Fibroblast of peridontal ligament (primary cell): ENCODE data around the gene FBXO2.
A peak's percentile ranks its signal among the peaks of the same experiment; 100 is the strongest.

Experiments
- DNase-seq: peaks from one replicate; pipeline ENCODE4 v3.0.0-alpha.2; 2010; ENCODE audit errors: extremely low read depth

The FBXO2 gene

GRCh38 chr1:11682287-11682771 lies 28.1 kb upstream of the FBXO2 start:
- DNase-seq, result no peak

- DNase-seq, result peak; percentile 61
Measured at GRCh38 chr1:11681071-11681771, 27.0 kb upstream of the FBXO2 start, which contains the start of gene MAD2L2. MAD2L2 (minus strand) TSS chr1:11681148; CDS start chr1:11680601, 547 bp downstream.

DNA sequence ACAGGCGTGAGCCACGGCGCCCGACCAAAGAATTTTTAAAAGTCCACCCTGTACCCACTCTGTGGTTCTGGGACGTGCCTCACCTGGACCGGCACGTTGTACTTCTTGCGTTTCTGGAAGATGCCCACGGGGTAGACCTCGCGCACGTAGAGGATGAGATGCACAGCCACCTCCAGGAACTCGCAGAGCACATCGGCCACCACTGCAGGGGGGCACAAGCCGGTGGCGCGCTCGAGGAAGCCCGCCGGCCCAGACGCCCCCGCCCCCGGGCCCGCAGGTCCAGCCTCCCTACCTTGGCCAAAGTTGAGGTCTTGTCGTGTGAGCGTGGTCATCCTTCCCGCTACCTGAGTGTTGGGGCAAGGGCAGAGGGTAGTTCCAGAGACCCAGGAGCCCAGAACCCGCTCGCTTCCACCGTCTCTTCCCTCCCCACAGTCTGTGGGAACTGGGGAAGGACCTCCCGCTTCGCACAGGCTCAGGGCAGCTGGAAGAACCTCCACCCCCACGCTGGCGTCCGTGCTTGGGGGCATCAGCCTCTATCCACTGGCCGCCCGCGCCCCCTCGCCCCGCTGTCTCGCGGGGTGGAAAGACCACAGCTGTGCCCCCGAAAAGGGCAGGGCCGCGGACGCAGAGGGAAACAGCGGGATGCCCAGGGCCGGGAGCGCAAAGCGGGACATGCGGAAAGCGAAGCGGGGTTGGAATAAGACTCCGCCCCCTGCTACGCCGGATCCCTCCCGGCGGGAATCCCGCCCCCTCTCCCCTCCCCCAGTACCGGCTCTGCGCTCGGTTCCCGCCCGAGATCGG lies 26.2 kb upstream of the FBXO2 start:
- DNase-seq, result no peak

GRCh38 chr1:11678442-11678841 lies 24.2 kb upstream of the FBXO2 start:
- no peak for DNase-seq

DNA sequence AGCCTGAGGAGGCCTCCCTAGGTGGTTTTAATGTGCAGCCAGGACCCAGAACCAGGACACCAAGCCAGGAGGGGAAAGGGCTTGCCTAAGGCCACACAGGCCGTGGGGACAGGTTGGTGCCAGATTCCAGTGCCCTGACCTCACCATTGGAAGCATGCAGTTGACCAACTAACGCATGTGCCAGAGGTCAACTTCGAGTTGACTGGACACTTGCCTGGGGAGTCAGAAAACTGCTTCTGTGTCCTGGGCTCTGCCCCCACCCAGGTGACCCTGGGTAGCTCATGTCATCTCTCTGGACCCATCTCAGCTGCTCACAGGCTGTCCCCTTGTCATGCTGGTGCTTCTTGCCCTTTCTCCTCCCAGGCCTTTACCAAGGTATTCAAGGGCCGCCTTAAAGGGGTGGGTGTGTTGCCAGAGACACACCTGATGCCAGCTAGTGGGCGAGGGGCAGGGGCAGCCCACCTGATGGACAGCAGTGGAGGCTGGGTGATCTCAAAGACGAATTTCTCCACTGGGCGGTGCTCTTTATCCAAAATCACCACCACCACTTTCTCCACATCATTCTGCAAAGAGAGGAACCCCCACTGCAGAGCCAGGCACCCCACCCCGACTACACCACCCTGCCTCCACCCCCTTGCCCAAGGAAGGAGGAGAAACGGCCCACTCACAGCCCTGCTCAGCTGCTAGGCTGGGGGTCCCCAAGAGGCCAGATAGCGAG lies 22.3 kb upstream of the FBXO2 start:
- DNase-seq, result no peak

DNA sequence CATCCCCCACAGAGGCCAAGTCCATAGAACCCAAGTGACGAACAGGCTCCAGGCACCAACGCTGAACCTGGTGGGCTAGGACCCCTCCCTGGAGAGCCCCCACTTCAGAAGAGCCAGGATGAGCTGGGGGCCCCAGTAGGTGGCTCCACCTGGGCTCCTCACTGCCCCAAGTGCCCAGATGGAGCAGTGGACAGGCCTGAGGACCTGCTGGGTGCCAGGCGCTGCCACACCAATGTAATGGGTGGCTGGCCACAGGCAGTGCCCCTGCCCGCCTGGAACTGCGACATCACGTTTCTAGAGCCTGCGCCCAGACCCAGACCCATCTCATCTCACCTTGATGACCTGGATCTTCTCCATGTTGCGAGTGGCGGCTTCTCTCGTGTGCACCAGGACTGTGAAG lies 21.1 kb upstream of the FBXO2 start:
- DNase-seq, result no peak

DNA sequence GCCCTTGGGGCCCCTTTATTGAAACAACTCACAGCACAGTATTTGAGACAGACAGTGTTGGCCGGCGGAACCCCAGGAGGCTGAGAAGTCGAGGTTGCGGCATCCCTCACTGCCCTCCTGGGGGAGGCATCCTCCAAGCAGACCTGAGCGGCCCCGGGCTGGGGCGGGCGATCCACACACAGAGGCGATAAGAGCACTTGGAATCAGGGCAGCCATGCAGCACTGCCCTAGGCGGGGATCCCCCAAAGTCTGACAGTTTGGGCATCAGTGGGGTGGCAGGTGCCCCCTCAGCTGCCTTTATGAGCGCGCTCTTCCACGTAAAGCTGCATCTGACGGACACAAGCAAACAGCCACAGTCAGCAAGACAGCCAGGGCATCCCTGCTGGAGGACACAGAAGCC lies 20.3 kb upstream of the FBXO2 start:
- no peak for DNase-seq

GRCh38 chr1:11673089-11673769 lies 19.0 kb upstream of the FBXO2 start:
- no peak for DNase-seq

DNA sequence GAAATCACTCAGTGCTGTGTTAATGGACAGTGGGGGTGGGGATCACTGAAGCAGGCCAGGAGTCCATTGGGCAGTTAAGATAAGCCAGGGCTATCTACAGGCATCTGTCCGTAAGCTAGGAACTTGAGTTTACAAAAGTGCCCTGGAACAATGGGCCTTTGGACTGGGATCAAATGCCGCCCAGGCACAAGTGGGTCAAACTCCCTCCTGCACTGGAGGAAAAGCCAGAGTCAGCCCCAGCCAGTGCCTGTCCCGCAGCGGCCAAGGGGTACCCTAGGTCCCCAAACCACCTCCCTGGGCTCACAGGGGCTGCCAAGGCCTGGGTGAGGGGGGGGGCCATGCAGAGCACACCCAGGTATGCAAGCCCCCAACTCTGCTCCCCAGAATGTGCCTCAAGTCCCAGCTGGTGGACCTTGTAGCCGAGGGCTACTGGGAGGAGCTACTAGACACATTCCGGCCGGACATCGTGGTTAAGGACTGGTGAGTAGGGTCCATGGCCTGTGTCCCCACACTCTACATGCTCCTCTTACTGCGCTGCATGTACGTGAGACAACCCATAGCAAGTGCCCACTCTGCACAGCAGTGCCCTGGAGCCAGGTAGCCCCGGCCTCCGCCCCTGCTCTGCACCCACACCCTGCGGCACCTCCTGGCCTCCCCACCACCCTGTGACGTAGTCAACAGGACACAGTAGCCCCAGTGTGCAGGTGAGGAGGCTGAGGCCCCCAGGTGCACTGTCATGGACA lies 17.5 kb upstream of the FBXO2 start:
- no peak for DNase-seq

- no peak for DNase-seq
Measured at GRCh38 chr1:11671205-11671543, 16.9 kb upstream of the FBXO2 start.

DNA sequence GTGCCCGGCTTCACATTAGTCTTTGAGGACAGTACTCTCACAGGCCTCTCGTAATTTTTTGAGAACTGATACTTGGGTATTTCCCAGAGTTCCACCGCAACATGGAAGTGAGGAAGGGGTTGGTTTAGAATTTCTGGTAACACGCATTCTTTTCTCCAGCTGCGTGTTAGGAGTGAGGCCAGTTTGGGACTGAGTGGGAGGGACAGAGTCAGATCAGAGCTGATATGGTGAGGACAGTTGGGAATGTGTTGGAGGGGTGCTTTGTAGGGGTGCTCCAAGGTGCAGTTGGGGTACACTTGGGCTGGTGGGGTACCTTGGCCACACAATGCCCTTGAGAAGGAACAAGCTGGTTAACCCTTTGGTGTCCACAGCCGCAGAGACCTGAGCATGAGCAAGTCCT lies 16.5 kb upstream of the FBXO2 start:
- no peak for DNase-seq

DNA sequence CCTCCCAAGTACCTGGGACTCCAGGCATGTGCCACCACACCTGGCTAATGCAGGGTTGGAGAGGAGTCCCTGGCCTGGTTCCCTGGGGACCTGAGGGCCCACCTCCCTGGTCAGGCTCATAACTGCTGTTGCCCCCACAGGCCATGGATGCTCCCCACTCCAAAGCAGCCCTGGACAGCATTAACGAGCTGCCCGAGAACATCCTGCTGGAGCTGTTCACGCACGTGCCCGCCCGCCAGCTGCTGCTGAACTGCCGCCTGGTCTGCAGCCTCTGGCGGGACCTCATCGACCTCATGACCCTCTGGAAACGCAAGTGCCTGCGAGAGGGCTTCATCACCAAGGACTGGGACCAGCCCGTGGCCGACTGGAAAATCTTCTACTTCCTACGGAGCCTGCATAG lies 14.3 kb upstream of the FBXO2 start:
- DNase-seq, result no peak

- peak; percentile 24 for DNase-seq
Measured at GRCh38 chr1:11664336-11665065, 10.3 kb upstream of the FBXO2 start.

DNA sequence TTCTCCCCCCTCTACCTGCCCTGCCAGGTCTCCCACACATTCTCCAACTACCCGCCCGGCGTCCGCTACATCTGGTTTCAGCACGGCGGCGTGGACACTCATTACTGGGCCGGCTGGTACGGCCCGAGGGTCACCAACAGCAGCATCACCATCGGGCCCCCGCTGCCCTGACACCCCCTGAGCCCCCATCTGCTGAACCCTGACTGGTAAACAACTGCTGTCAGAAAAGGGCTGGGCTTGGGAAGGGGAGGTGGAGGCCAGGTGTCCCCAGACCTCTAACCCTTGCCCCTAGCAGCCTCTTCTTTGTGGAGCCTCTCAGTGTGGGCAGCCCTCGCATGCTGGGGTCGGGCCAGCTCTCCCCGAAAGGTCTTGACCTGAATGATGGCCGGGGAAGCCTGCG lies 6.9 kb upstream of the FBXO2 start:
- DNase-seq, result no peak

DNA sequence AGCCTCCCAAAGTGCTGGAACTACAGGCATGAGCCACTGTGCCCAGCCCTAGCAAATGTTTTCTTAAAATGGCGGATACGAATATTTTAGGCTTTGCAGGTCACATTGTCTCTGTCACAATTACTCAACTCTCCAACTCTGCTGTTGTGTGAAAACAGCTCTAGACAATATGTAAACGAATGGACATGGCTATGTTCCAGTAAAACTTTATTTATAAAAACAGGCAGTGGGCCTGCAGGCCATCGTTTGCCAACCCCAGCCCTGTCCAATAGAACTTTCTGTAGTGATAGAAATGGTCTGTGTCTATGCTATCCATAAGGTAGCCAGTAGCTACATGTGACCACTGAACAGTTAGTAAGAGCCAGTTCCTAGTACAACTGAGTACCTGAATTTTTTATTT lies 5.5 kb upstream of the FBXO2 start:
- DNase-seq, result no peak

DNA sequence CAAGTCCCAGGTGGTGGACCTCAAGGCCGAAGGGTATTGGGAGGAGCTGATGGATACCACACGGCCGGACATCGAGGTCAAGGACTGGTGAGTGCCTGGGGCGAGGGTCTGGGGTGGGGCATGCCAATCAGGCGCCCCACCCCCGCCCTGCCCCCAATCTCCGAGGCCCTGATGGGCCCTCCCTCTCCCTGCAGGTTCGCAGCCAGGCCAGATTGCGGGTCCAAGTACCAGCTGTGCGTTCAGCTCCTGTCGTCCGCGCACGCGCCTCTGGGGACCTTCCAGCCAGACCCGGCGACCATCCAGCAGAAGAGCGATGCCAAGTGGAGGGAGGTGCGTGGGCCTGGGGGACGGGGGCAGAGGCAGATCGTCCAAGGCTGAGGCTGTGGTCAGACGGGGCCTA lies 4.3 kb upstream of the FBXO2 start:
- DNase-seq, result no peak

- DNase-seq, result no peak
Measured at GRCh38 chr1:11657654-11658053, 3.4 kb upstream of the FBXO2 start.

GRCh38 chr1:11654939-11655808 lies 945 bp upstream of the FBXO2 start:
- DNase-seq, result no peak

DNA sequence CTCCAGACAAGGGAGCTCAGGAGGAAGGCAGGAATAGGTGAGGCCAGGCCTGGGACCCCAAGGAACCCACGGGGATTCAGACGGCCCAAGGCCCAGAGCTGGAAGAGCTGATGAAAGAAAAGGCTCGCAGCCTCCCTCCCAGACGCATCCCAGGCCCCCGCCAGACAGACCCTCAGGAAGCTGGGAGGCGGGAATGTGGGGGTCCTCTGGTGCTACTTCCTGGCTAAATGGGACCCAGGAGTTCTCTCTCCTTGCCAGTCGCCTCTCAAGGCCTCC lies 430 bp downstream of the FBXO2 start:
- DNase-seq, result no peak
